ENCODE measurements around the gene NDUFV2.
"Not testable (repeated sequence)": the region's sequence is repeated elsewhere in the genome, so short reads cannot be mapped to it uniquely, and the experiment has no call there.

Gene NDUFV2

DNA sequence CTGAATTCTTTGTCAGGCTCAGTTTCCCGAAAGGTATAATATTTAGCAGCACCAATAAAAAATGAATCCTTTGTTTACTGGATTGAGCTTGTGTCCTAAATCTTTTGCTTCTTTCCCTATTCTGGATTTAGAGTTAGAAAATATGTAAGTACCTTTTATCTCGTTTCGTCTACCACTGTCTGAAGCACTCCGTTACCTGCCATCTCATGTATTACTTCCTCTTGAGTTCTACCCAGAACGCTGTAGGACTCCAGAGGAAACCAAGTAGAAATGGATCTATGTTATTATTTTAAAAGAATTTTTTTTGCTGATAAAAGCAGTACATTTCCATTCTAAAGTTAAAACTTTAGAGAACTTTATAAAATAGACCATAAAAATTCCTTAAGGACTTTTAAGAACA lies 47.6 kb downstream of the NDUFV2 start:
- DNase-seq (ENCODE audit: low read depth in 3 of 3) = no peak

DNA sequence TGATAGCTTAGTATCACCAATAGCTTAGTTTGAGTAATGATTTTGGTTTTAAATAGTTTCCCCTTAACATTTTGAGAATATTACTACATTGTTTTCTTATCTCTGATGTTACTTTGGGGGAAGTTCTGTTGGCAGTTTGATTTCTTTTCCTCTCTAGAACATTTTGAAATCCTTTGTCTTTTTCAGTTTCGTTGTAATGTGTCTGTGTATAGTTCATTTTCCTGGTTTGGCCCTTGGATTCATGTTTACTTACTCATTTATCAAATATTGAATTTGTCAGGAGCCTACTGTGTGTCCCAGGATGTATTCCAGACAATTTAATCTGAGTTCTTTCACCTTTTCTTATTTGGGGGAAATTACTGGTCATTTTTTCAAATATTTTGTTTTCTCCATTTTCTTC lies 50.8 kb downstream of the NDUFV2 start:
- no peak for DNase-seq (ENCODE audit: low read depth in 3 of 3)

DNA sequence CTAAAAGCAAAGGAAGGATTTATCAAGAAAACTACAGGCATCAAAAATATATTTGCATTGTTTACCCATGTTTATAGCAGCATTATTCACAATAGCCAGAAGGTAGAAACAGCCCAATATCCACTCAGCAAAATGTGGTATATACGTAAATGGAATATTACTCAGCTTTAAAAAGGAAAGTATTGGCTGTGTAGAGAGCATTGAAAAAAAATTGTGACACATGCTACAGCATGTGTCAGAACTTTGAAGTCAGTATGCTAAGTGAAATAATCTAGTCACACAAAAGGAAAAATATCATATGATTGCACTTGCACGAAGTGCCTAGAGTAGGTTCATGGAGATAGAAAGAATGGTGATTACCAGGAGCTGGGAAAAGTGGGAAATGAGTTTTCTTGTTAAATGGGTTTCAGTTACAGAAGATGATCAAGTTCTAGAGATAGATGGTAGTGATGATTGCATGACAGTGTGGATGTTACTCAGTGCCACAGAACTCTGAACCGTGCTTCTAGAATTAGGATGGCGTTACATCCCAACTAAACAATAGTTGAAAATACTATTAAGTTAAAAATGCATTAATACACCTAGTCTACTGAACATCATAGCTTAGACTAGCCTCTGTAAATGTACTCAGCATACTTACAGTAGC lies 54.2 kb downstream of the NDUFV2 start:
- DNase-seq (ENCODE audit: low read depth in 3 of 3) = no peak

DNA sequence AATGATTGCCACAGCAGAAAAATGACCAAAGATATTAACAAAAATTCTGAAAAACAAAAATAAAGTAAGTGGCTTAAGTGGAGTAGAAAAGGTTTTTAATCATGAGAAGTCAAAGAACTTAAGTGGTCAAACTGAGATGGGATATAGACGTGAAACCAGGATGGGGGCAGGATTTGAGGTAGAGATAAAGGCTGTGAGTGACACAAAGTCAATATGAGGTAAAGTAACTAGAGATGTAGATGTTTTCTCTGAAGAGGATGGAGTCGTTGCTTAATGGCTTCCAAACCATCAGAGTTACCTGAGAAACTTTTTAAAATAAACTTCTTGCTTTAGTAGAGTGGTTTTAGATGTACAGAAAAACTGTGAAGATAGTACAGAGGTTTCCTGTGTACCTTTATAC lies 55.3 kb downstream of the NDUFV2 start:
- DNase-seq (ENCODE audit: low read depth in 3 of 3) = no peak

DNA sequence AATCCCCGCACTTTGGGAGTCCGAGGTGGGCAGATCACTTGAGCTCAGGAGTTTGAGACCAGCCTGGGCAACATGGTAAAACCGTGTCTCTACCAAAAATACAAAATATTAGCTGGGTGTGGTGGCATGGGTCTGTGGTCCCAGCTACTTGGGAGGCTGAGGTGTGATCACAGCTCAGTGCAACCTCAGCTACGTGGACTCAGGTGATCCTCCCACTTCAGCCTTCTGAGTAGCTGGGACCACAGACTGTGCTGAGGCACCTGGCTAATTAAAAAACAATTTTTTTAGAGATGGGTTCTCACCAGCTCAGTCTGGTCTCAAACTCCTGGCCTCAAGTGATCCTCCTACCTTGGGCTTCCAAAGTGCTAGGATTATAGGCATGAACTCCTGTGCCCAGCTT lies 57.5 kb downstream of the NDUFV2 start:
- DNase-seq (ENCODE audit: low read depth in 3 of 3) = no peak

DNA sequence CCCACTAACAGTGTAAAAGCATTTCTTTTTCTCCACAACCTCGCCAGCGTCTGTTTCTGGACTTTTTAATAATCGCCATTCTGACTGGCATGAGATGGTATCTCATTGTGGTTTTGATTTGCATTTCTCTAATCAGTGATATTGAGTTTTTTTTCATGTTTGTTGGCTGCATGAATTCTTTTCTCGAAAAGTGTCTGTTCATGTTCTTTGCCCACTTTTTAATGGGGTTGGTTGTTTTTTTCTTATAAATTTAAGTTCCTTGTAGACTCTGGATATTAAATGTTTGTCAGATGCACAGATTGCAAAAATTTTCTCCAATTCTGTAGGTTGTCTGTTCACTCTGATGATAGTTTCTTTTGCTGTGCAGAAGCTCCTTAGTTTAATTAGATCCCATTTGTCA lies 60.2 kb downstream of the NDUFV2 start:
- not testable (repeated sequence) for DNase-seq (ENCODE audit: low read depth in 3 of 3)

DNA sequence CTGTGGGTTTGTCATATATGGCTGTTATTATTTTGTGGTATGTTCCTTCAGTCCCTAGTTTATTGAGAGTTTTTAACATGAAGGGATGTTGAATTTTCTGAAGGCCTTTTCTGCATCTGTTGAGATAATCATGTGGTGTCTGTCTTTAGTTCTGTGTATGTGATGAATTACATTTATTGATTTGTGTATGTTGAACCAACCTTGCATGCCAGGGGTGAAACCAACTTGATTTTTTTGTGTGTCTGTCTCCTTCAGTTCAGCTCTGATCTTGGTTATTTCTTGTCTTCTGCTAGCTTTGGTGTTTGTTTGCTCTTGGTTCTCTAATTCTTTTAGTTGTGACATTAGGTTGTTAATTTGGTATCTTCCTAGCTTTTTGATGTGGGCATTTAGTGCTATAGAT lies 61.6 kb downstream of the NDUFV2 start:
- DNase-seq (ENCODE audit: low read depth in 3 of 3) = not testable (repeated sequence)

DNA sequence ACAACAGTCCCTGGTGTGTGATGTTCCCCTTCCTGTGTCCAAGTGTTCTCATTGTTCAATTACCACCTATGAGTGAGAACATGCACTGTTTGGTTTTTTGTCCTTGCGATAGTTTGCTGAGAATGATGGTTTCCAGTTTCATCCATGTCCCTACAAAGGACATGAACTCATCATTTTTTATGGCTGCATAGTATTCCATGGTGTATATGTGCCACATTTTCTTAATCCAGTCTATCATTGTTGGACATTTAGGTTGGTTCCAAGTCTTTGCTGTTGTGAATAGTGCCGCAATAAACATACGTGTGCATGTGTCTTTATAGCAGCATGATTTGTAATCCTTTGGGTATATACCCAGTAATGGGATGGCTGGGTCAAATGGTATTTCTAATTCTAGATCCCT lies 63.4 kb downstream of the NDUFV2 start:
- DNase-seq (ENCODE audit: low read depth in 3 of 3) = not testable (repeated sequence)

DNA sequence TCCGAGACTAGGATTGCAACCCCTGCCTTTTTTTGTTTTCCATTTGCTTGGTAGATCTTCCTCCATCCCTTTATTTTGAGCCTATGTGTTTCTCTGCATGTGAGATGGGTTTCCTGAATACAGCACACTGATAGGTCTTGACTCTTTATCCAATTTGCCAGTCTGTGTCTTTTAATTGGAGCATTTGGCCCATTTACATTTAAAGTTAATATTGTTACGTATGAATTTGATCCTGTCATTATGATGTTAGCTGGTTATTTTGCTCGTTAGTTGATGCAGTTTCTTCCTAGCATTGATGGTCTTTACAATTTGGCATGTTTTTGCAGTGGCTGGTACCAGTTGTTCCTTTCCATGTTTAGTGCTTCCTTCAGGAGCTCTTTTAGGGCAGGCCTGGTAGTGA lies 67.0 kb downstream of the NDUFV2 start:
- not testable (repeated sequence) for DNase-seq (ENCODE audit: low read depth in 3 of 3)

DNA sequence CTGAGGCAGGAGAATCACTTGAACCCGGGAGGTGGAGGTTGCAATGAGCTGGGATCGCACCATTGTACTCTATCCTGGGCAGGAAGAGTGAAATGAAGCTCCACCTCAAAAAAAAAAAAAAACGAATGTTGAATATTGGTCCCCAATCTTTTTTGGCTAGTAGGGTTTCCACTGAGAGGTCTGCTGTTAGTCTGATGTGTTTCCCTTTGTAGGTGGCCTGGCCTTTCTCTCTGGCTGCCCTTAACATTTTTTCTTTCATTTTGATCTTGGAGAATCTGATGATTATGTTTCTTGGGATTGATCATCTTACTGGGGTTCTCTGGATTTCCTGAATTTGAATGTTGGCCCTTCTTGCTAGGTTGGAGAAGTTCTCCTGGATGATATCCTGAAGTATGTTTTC lies 69.4 kb downstream of the NDUFV2 start:
- DNase-seq (ENCODE audit: low read depth in 3 of 3) = not testable (repeated sequence)

DNA sequence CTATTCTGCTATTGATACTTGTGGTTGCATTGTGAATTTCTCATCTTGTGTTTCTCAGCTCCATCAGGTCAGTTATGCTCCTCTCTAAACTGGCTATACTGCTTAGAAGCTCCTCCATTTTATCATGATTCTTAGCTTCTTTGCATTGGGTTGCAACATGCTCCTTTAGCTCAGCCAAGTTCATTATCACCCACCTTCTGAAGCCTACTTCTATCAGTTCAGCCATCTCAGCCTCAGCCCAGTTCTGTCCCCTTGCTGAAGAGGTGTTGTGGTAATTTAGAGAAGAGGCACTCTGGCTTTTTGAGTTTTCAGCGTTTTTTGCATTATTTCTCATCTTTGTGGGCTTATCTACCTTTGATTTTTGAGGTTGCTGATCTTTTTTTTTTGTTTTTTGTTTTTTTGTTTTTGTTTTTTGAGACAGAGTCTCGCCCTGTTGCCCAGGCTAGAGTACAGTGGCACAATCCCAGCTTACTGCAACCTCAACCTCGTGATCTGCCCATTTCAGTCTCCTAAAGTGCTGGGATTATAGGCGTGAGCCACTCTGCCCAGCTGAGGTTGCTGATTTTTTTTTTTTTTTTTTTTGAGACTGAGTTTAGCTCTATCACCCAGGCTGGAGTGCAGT lies 70.1 kb downstream of the NDUFV2 start:
- DNase-seq (ENCODE audit: low read depth in 3 of 3) = no peak

DNA sequence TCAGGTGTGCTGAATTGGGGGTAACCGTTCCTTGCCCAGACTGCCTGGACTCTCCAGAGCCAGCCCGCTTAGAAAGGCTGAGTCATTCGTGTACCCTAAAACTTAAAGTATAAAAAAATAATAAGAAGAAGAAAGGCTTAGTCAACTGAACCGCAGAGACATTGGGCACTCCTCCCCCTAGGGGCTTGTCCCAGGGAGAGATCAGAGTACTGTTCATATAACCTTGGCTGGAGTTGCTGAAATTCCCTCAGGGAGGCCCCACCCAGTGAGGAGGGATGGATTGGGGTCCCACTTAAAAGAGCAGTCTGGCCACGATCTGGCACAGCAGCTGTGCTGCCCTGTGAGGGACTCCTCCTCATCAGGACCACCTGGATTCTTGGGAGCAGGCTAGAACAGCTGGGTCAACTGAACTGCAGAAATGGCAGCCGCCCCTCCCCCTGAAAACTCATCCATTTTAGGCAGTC lies 71.3 kb downstream of the NDUFV2 start:
- no peak for DNase-seq (ENCODE audit: low read depth in 3 of 3)

DNA sequence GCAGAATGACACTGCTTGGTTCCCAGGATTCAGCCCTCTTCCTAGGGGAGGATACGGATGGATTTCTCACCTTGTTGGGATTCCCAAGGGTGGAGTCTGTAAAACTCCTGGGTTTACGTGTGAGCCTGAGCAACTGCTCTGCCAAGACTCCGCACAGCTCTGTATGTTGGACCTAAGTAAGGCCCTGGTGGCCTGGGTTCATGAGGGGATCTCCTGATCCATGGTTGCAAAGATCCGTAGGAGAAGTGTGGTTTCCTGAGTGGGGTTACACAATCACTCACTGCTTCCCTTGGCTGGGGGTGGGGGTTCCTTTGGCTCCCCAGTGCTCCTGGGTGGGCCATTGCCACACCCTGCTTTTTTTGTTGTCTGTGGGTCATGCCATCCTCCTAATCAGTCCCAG lies 71.8 kb downstream of the NDUFV2 start:
- DNase-seq (ENCODE audit: low read depth in 3 of 3) = no peak

DNA sequence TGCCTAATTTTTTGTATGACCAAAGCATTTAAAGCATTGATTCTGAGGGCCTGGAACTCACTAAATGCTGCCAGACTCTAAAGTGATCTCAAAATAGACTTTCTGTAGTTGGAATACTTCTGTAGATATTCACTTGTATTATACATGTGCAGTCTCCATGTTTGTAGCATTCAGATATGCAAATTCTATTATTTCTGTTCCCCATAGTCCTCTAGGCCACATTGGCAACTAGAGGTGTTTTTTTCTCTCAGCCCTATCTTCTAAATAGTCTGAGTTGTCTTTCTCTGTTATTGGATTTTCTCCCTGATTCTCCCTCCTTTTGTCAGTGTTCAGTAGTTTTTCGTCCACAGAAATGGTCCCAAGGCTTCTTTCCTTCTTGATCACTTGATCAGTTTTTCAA lies 72.6 kb downstream of the NDUFV2 start:
- DNase-seq (ENCODE audit: low read depth in 3 of 3) = no peak

DNA sequence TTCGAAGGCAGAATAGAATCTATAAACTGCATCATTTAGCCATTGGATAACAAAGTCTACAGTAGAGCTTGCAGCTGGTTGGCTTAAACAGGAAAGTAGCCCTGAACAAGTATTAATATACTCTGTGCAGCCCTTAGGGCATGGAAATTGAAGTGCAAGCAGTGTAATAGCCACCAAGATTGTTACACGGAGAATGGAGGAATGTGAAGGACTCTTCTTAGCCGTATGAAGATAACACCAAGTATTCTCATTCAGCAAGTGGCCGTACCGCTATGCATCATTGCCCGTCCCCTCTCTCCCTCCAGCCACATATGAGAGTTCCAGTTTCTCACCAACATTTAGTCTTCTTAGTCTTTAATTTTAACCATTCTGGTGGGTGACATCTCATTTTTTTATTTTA lies 74.5 kb downstream of the NDUFV2 start:
- DNase-seq (ENCODE audit: low read depth in 3 of 3) = no peak

DNA sequence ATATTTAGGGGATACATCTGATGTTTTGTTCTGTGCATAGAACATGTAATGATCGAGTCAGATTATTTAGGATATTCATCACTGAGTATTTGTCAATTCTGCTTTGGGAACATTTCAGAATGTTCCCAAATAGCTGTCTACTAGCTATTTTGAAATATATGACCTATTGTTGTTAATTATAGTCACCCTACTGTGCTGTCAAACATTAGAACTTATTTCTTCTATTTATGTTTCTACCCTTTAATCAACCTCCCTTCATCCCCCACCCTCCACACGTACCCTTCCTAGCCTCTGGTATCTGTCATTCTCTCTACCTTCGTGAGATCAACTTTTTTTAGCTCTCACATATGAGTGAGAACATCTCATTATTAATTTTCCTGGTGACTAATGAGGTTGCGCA lies 75.0 kb downstream of the NDUFV2 start:
- no peak for DNase-seq (ENCODE audit: low read depth in 3 of 3)

DNA sequence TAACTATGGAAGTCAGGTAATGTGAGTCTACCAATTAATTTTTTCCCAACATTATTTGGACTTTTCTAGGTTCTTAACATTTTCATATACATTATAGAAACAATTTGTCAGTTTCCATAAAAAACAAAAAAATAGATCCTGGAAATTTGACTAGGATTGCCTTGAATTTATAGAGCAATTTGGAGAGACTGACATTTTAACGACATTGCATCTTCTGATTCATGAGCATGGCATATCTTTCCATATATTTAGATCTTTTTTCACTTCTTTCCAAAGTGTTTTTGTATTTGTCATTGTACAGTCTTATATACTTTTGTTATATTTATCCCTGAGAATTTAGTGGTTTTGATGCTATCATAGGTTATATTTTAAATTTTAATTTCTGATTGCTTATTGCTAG lies 76.1 kb downstream of the NDUFV2 start:
- DNase-seq (ENCODE audit: low read depth in 3 of 3) = no peak

DNA sequence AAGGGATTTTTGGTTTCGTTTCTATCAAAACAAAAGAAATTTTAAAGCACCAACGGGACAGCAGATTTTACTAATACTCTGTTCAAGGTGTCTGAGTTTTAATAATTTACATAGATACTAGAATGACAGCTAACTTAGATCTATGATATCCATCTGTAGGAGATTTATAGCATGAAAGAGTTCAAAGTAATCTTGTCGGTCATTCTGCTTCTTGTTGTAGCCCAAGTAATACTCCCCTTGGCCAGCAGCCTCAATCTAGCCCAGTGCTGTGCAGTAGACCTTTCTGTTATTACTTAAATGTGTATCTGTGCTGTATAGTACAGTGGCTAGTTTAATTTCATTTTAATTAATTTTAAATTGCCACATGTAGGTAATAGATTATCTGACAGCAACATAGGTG lies 78.8 kb downstream of the NDUFV2 start:
- no peak for DNase-seq (ENCODE audit: low read depth in 3 of 3)

DNA sequence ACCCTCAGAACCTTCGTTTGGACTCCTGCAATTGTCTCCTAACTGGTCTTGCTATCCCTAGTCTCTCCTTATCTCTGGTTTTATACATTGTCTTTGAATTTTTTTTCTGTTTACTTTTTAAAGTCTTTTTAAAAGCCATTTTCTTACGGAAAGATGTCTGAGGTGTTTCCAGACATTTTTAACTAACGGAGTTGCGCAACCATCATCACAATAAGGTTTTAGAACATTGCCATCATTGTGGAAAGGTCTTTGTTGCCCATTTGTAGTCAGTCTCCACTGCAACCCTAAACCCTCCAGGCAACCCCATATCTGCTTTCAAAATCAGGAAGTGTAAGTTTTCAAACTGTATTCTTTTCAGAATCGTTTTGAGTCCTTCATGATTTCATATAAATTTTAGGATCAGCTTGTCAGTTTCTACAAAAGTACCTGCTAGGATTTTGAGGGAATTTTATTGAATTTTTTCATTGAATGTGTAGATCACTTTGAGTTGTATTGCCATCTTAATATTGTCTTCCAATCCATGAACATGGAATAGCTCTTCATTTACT lies 80.4 kb downstream of the NDUFV2 start:
- no peak for DNase-seq (ENCODE audit: low read depth in 3 of 3)
